ENCODE results near the gene CCN2. TPM values are rescaled to one million over a fixed set of nuclear protein-coding genes. Genes with fewer than 3 reads are reported as not detected.

The CCN2 gene
- total RNA-seq: 100 to 1,000 TPM in 1 of 9 donors, 10 to 100 TPM in 7, 1 to 10 TPM in 1; 6.9 to 164 (median 69.6) TPM
- polyA plus RNA-seq: 10 to 100 TPM; 27.7 to 80.5 (median 29.9) TPM
- long read RNA-seq, donor 1, partial matches to known transcripts: 0 of 3 reads
- long read RNA-seq, donor 1, other reads (novel, unspliced or antisense): 0 of 3 reads
- long read RNA-seq, donor 2, transcript CTGF-201 (5 exons, 2,339 nt): major isoform, 5 of 5 reads
- long read RNA-seq, donor 2, partial matches to known transcripts: 0 of 5 reads
- long read RNA-seq, donor 2, other reads (novel, unspliced or antisense): 0 of 5 reads
- long read RNA-seq, donor 3: 0 reads
- long read RNA-seq, donor 4, transcript CTGF-201 (5 exons, 2,339 nt): major isoform, 45 of 52 reads
- long read RNA-seq, donor 4, partial matches to known transcripts: 5 of 52 reads
- long read RNA-seq, donor 4, other reads (novel, unspliced or antisense): 2 of 52 reads
- long read RNA-seq, donor 5, transcript CTGF-201 (5 exons, 2,339 nt): major isoform, 173 of 181 reads
- long read RNA-seq, donor 5, partial matches to known transcripts: 1 of 181 reads
- long read RNA-seq, donor 5, other reads (novel, unspliced or antisense): 7 of 181 reads
- long read RNA-seq, donor 6, transcript CTGF-201 (5 exons, 2,339 nt): major isoform, 45 of 47 reads
- long read RNA-seq, donor 6, partial matches to known transcripts: 1 of 47 reads
- long read RNA-seq, donor 6, other reads (novel, unspliced or antisense): 1 of 47 reads
- long read RNA-seq, donor 7, partial matches to known transcripts: 0 of 3 reads
- long read RNA-seq, donor 7, other reads (novel, unspliced or antisense): 0 of 3 reads
- long read RNA-seq, donor 8, transcript CTGF-201 (5 exons, 2,339 nt): major isoform, 9 of 9 reads
- long read RNA-seq, donor 8, partial matches to known transcripts: 0 of 9 reads
- long read RNA-seq, donor 8, other reads (novel, unspliced or antisense): 0 of 9 reads
- long read RNA-seq, donor 9, partial matches to known transcripts: 0 of 4 reads
- long read RNA-seq, donor 9, other reads (novel, unspliced or antisense): 0 of 4 reads
- long read RNA-seq, donor 10, partial matches to known transcripts: 5 of 8 reads
- long read RNA-seq, donor 10, other reads (novel, unspliced or antisense): 0 of 8 reads

- no peaks in the 10 kb centered on the region for H3K27me3 ChIP-seq
- WGBS, 4 donors: 0 to 2% (median 0%) methylated on average over 12 to 97 of the region's 97 CpGs
- peak within 1 kb of the TSS in 2 of 4 donors; percentile 24 to 81 for H3K4me3 ChIP-seq
- no peaks in the 10 kb centered on the region for H3K36me3 ChIP-seq (replicated peaks in 1 of 2)
- peak within 1 kb of the TSS in 4 of 5 donors; percentile 35 to 94 (median 66) for H3K27ac ChIP-seq
- no peaks in the 10 kb centered on the region for H3K9me3 ChIP-seq (replicated peaks in 1 of 3)
- peak; percentile 46 to 88 (median 71) for DNase-seq
- intact Hi-C loops (cut with DNase I): no loop called here
- no peak for TF ChIP-seq CTCF (IDR thresholded peaks at IDR 0.05)
- peak; percentile 76 to 88 for TF ChIP-seq POLR2A (IDR thresholded peaks at IDR 0.05)
- peaks cover 0 to 5% of the 10 kb centered on the region in 2 donors for H3K4me1 ChIP-seq (replicated peaks in 1 of 2)
Observed at GRCh38 chr6:131950767-131951575, at the start of gene CCN2. Gene CCN2 (minus strand): TSS chr6:131951372. CDS start chr6:131951172, 200 bp downstream.

- intact Hi-C loops (cut with DNase I): no loop called here
- Histone ChIP-seq H3K4me1 (replicated peaks in 1 of 2) (peaks cover 0 to 3% of the 10 kb centered on the region in 2 donors), H3K27ac (no peak overlapping the region), H3K4me3 (no peak overlapping the region), H3K9me3 (replicated peaks in 1 of 3) (no peaks in the 10 kb centered on the region), H3K36me3 (replicated peaks in 1 of 2) (no peaks in the 10 kb centered on the region), H3K27me3 (no peaks in the 10 kb centered on the region)
- no peak for DNase-seq
- TF ChIP-seq POLR2A (IDR thresholded peaks at IDR 0.05) (no peak), CTCF (IDR thresholded peaks at IDR 0.05) (no peak)
- WGBS, 4 donors: 79 to 91% (median 85%) methylated on average over 2 of the region's 2 CpGs
Observed at GRCh38 chr6:132000296-132000695, 49.1 kb upstream of the CCN2 start.

DNA sequence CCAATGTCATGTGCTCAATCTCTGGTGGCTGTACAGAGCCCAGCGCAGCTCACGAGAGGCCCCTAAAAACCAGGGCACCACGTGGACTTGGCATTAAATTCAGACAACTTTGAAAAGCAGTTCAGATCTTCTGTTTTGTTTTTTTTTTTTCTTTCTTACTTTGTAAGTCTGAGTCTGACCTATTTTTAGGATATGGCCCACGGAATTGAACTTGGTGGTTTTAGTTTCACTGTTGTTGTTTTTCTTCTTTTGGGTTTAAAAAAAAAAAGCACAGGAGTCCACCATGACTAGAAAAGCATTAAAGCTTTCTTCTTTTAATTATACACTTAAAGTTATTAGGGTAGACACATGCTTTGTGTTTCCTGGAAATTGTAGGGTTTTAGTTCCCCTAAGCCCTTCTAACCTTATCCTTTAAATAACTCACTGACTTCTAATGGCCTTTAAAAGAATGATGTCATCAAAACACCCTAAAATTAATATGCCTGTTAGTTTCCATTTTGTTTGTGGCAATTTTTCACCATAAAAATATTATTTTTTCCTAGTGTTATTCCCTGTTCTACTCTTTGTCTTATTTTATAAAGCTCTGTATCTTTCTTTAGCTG is 48.5 kb upstream of the CCN2 start:
- H3K9me3 ChIP-seq (replicated peaks in 1 of 3): no peaks in the 10 kb centered on the region
- H3K4me1 ChIP-seq (replicated peaks in 1 of 2): no peaks in the 10 kb centered on the region
- TF ChIP-seq POLR2A (IDR thresholded peaks at IDR 0.05): no peak
- TF ChIP-seq CTCF (IDR thresholded peaks at IDR 0.05): no peak
- no peak overlapping the region for H3K4me3 ChIP-seq
- 49 to 70% (median 55%) methylated on average over 4 of the region's 4 CpGs for WGBS, 4 donors
- no peaks in the 10 kb centered on the region for H3K27me3 ChIP-seq
- no peak for DNase-seq
- H3K36me3 ChIP-seq (replicated peaks in 1 of 2): no peaks in the 10 kb centered on the region
- intact Hi-C loops (cut with DNase I): no loop called here
- H3K27ac ChIP-seq: peak overlapping the region in 1 of 5 donors; percentile 6

Measured in adrenal gland (tissue), 19 donors.